Liver (tissue), 9 donors: Measurements from ENCODE around the gene TSPOAP1. TPM values are rescaled to one million over a fixed set of nuclear protein-coding genes. Genes with fewer than 3 reads are reported as not detected.

Experiments used
- DNase-seq: peaks from one replicate; pipeline ENCODE4 v3.0.0-alpha.2; 2017; ENCODE audit warnings: low spot score
- H3K27ac ChIP-seq, 2 donors: one replicate each; pipeline ENCODE4 v1.7.0; 2013; ENCODE audit warnings: inconsistent platforms in 2 of 2, low read length in 2 of 2, control low read depth in 1 of 2, low read depth in 1 of 2, mild to moderate bottlenecking in 1 of 2
- H3K27me3 ChIP-seq, 4 donors: one replicate each; pipeline versions ENCODE4 v1.6.1 to v1.7.0; 2013; ENCODE audit warnings: low read length in 3 of 4, inconsistent platforms in 1 of 4, mild to moderate bottlenecking in 1 of 4, moderate library complexity in 1 of 4; ENCODE audit not compliant: control insufficient read depth in 4 of 4, insufficient read depth in 4 of 4
- H3K36me3 ChIP-seq, 4 donors: one replicate each; pipeline versions ENCODE4 v1.6.1 to v1.7.0; 2013; ENCODE audit warnings: low read length in 3 of 4, mild to moderate bottlenecking in 3 of 4, low read depth in 1 of 4, moderate library complexity in 1 of 4; ENCODE audit not compliant: control insufficient read depth in 4 of 4, insufficient read depth in 3 of 4
- H3K4me1 ChIP-seq, 4 donors: one replicate each; pipeline versions ENCODE4 v1.6.1 to v1.7.0; 2013; ENCODE audit warnings: low read length in 3 of 4, mild to moderate bottlenecking in 3 of 4, moderate library complexity in 1 of 4; ENCODE audit not compliant: control insufficient read depth in 4 of 4, insufficient read depth in 4 of 4
- H3K4me3 ChIP-seq, 3 donors: one replicate each; pipeline versions ENCODE4 v1.6.1 to v1.7.0; 2013; ENCODE audit warnings: low read length in 3 of 3, control low read depth in 1 of 3, low read depth in 1 of 3, mild to moderate bottlenecking in 1 of 3
- H3K9ac ChIP-seq, 2 donors: one replicate each; pipeline ENCODE4 v1.7.0; 2013; ENCODE audit warnings: low read length in 2 of 2, mild to moderate bottlenecking in 2 of 2, moderate library complexity in 2 of 2, control low read depth in 1 of 2, low read depth in 1 of 2
- H3K9me3 ChIP-seq, 4 donors: one replicate each; pipeline versions ENCODE4 v1.6.1 to v1.7.0; 2013; ENCODE audit warnings: low read length in 3 of 4; ENCODE audit not compliant: control insufficient read depth in 4 of 4
- ATF3 ChIP-seq: IDR thresholded peaks from 2 replicates; pipeline ENCODE4 v1.6.1; 2016; ENCODE audit warnings: antibody characterized with exemption
- CTCF ChIP-seq: fragments of 150-350 bp; IDR thresholded peaks from 2 replicates; pipeline ENCODE4 v1.5.1; 2017; ENCODE audit warnings: improper control_type of control experiment, low read depth, low read length; ENCODE audit not compliant: missing input control
- EGR1 ChIP-seq, 2 donors: IDR thresholded peaks; 2 replicates each; pipeline ENCODE4 v1.6.1; 2016 to 2018; ENCODE audit warnings: antibody characterized with exemption in 2 of 2, low read depth in 2 of 2
- FOXA1 ChIP-seq: IDR thresholded peaks from 2 replicates; pipeline ENCODE4 v1.6.1; 2016; ENCODE audit warnings: antibody characterized with exemption
- FOXA2 ChIP-seq: IDR thresholded peaks from 2 replicates; pipeline ENCODE4 v1.6.1; 2016; ENCODE audit warnings: antibody characterized with exemption
- GABPA ChIP-seq, 2 donors: IDR thresholded peaks in 1 of 2; conservative IDR thresholded peaks in 1 of 2; 2 replicates each; pipeline ENCODE4 v1.6.1; 2016; ENCODE audit warnings: antibody characterized with exemption in 2 of 2, mild to moderate bottlenecking in 1 of 2, moderate library complexity in 1 of 2
- HNF4A ChIP-seq, 2 donors: conservative IDR thresholded peaks; 2 replicates each; pipeline ENCODE4 v1.6.1; 2016; ENCODE audit warnings: antibody characterized with exemption in 2 of 2, mild to moderate bottlenecking in 2 of 2
- HNF4G ChIP-seq: IDR thresholded peaks from 2 replicates; pipeline ENCODE4 v1.6.1; 2016; ENCODE audit warnings: antibody characterized with exemption
- JUND ChIP-seq, 2 donors: IDR thresholded peaks; 2 replicates each; pipeline ENCODE4 v1.6.1; 2016; ENCODE audit warnings: antibody characterized with exemption in 2 of 2
- NR2F2 ChIP-seq: IDR thresholded peaks from 2 replicates; pipeline ENCODE4 v1.6.1; 2016; ENCODE audit warnings: antibody characterized with exemption
- RAD21 ChIP-seq, 2 donors: IDR thresholded peaks; 2 replicates each; pipeline ENCODE4 v1.6.1; 2016; ENCODE audit warnings: antibody characterized with exemption in 2 of 2, mild to moderate bottlenecking in 2 of 2
- RXRA ChIP-seq, 2 donors: IDR thresholded peaks; 2 replicates each; pipeline ENCODE4 v1.6.1; 2017 to 2018; ENCODE audit warnings: antibody characterized with exemption in 2 of 2, mild to moderate bottlenecking in 1 of 2
- SP1 ChIP-seq: IDR thresholded peaks from 2 replicates; pipeline ENCODE4 v1.6.1; 2018; ENCODE audit warnings: antibody characterized with exemption, mild to moderate bottlenecking
- TAF1 ChIP-seq: conservative IDR thresholded peaks from 2 replicates; pipeline ENCODE4 v1.6.1; 2016; ENCODE audit warnings: antibody characterized with exemption, mild to moderate bottlenecking
- YY1 ChIP-seq: IDR thresholded peaks from 2 replicates; pipeline ENCODE4 v1.6.1; 2016; ENCODE audit warnings: antibody characterized with exemption, mild to moderate bottlenecking
- ZBTB33 ChIP-seq: IDR thresholded peaks from 2 replicates; pipeline ENCODE4 v1.6.1; 2016; ENCODE audit warnings: antibody characterized with exemption
- WGBS: extraction: QIAGEN DNeasy Blood & Tissue Kit; methylation state at CpG from one replicate; pipeline ENCODE4 v1.1.7; 2013; 5-methylcytosine and 5-hydroxymethylcytosine counted together
- polyA plus RNA-seq, 2 donors: library from polyadenylated mRNA; stranded (reverse) in 1 of 2; unstranded in 1 of 2; fragments of 200-250 nt in 1 of 2; fragments of >200 nt in 1 of 2; fragmentation: Nextera tagmentation in 1 of 2; extraction: Ambion mirVana in 1 of 2; gene quantifications; one replicate each; pipeline versions ENCODE4 v1.2.1 to v1.2.3, GENCODE V29; 2013 to 2015
- total RNA-seq, 2 donors: library from RNA; depleted of rRNA; stranded (reverse); fragments of >200 nt; gene quantifications; one replicate each; pipeline ENCODE4 v1.2.3, GENCODE V29; 2014
- TF ChIP-seq, protein P1 (sequence below): IDR thresholded peaks from 2 replicates; pipeline ENCODE4 v1.6.1; 2016; ENCODE audit warnings: antibody characterized with exemption, mild to moderate bottlenecking
- TF ChIP-seq, protein P2 (sequence below): IDR thresholded peaks from 2 replicates; pipeline ENCODE4 v1.6.1; 2016; ENCODE audit warnings: antibody characterized with exemption
- donor health status: healthy.
- donor health status: healthy.
- donor health status: healthy.
- donor health status: healthy.
- donor health status: healthy.

The TSPOAP1 gene
- total and polyA plus RNA-seq, 4 donors: 1.5 to 4.6 (median 2.6) TPM

- peak; percentile 36 for DNase-seq
- Histone ChIP-seq H3K27me3 (no peaks in the 10 kb centered on the region), H3K27ac (no peak overlapping the region), H3K4me3 (no peak overlapping the region), H3K36me3 (no peaks in the 10 kb centered on the region), H3K9me3 (no peaks in the 10 kb centered on the region), H3K9ac (no peak overlapping the region), H3K4me1 (no peaks in the 10 kb centered on the region)
- 85% methylated on average over 32 of the region's 32 CpGs for WGBS
- TF ChIP-seq, protein P1, sequence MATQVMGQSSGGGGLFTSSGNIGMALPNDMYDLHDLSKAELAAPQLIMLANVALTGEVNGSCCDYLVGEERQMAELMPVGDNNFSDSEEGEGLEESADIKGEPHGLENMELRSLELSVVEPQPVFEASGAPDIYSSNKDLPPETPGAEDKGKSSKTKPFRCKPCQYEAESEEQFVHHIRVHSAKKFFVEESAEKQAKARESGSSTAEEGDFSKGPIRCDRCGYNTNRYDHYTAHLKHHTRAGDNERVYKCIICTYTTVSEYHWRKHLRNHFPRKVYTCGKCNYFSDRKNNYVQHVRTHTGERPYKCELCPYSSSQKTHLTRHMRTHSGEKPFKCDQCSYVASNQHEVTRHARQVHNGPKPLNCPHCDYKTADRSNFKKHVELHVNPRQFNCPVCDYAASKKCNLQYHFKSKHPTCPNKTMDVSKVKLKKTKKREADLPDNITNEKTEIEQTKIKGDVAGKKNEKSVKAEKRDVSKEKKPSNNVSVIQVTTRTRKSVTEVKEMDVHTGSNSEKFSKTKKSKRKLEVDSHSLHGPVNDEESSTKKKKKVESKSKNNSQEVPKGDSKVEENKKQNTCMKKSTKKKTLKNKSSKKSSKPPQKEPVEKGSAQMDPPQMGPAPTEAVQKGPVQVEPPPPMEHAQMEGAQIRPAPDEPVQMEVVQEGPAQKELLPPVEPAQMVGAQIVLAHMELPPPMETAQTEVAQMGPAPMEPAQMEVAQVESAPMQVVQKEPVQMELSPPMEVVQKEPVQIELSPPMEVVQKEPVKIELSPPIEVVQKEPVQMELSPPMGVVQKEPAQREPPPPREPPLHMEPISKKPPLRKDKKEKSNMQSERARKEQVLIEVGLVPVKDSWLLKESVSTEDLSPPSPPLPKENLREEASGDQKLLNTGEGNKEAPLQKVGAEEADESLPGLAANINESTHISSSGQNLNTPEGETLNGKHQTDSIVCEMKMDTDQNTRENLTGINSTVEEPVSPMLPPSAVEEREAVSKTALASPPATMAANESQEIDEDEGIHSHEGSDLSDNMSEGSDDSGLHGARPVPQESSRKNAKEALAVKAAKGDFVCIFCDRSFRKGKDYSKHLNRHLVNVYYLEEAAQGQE: no peak
- TF ChIP-seq RAD21 (IDR thresholded peaks at IDR 0.05) (peak in 1 of 2 donors; percentile 29), EGR1 (IDR thresholded peaks at IDR 0.05; ENCODE audit: low read depth in 2 of 2) (no peak), SP1 (no peak), GABPA (IDR thresholded peaks at IDR 0.05 in 1 of 2, conservative IDR thresholded peaks at IDR 0.05 in 1 of 2) (no peak), NR2F2 (no peak)
- TF ChIP-seq, protein P2, sequence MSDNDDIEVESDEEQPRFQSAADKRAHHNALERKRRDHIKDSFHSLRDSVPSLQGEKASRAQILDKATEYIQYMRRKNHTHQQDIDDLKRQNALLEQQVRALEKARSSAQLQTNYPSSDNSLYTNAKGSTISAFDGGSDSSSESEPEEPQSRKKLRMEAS: no peak
These were observed 20.2 kb downstream of the TSPOAP1 start for GRCh38 chr17:58308173-58308984.

GRCh38 chr17:58307468-58308172 lies 21.0 kb downstream of the TSPOAP1 start:
- no peaks in the 10 kb centered on the region for H3K4me1 ChIP-seq
- H3K4me3 ChIP-seq: no peak overlapping the region
- no peak overlapping the region for H3K27ac ChIP-seq
- no peaks in the 10 kb centered on the region for H3K27me3 ChIP-seq
- TF ChIP-seq CTCF (no peak), JUND (IDR thresholded peaks at IDR 0.05) (no peak), YY1 (no peak), FOXA1 (no peak), FOXA2 (no peak), RXRA (IDR thresholded peaks at IDR 0.05) (no peak), NR2F2 (no peak), GABPA (IDR thresholded peaks at IDR 0.05 in 1 of 2, conservative IDR thresholded peaks at IDR 0.05 in 1 of 2) (no peak), RAD21 (IDR thresholded peaks at IDR 0.05) (no peak), ATF3 (no peak), TAF1 (no peak), EGR1 (IDR thresholded peaks at IDR 0.05; ENCODE audit: low read depth in 2 of 2) (no peak), HNF4G (no peak), ZBTB33 (no peak), HNF4A (conservative IDR thresholded peaks at IDR 0.05) (no peak), SP1 (no peak)
- TF ChIP-seq, protein P1: no peak
- TF ChIP-seq, protein P2: no peak
- no peak overlapping the region for H3K9ac ChIP-seq
- H3K36me3 ChIP-seq: no peaks in the 10 kb centered on the region
- 92% methylated on average over 20 of the region's 20 CpGs for WGBS
- no peak for DNase-seq
- H3K9me3 ChIP-seq: no peaks in the 10 kb centered on the region
